ENCODE results near the gene SERPINB1.
"Not testable (repeated sequence)": the region's sequence is repeated elsewhere in the genome, so short reads cannot be mapped to it uniquely, and the experiment has no call there.

SERPINB1 gene

GRCh38 chr6:2802521-2803060 lies 39.1 kb downstream of the SERPINB1 start:
- no peak overlapping the region for H3K4me3 ChIP-seq (ENCODE audit: low read depth, low read length)
- H3K4me1 ChIP-seq (ENCODE audit: control insufficient read depth, insufficient read depth, low read length), result no peaks in the 10 kb centered on the region; the same call in 1 of the 2 replicates
- TF ChIP-seq, protein P1, sequence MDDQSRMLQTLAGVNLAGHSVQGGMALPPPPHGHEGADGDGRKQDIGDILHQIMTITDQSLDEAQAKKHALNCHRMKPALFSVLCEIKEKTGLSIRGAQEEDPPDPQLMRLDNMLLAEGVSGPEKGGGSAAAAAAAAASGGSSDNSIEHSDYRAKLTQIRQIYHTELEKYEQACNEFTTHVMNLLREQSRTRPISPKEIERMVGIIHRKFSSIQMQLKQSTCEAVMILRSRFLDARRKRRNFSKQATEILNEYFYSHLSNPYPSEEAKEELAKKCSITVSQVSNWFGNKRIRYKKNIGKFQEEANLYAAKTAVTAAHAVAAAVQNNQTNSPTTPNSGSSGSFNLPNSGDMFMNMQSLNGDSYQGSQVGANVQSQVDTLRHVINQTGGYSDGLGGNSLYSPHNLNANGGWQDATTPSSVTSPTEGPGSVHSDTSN (CRISPR knock-in tag; IDR thresholded peaks at IDR 0.05), result 0 out of 2 replicates have a peak, but pooled peaks have one; percentile 8
- TF ChIP-seq ZNF211 (tag by site-specific recombination; IDR thresholded peaks at IDR 0.05; ENCODE audit: low read depth), result no peak
- H3K27ac ChIP-seq (ENCODE audit: extremely low read depth, low read depth, low read length), result no peak overlapping the region
- no peaks in the 10 kb centered on the region for H3K36me3 ChIP-seq (ENCODE audit: control insufficient read depth in 2 of 2, insufficient read depth in 1 of 2, low read length in 2 of 2)
- CTCF ChIA-PET, result interaction anchor here (1.4 kb wide), 1 partner anchor 11 kb away, joined by 6 read pairs; no protein-coding TSS in a partner anchor
- POLR2A ChIA-PET, result no interaction called here
- H3K9me3 ChIP-seq (ENCODE audit: control insufficient read depth, insufficient read depth, low read depth, low read length), result no peaks in the 10 kb centered on the region

GRCh38 chr6:2801687-2802086 lies 40.0 kb downstream of the SERPINB1 start:
- TF ChIP-seq ZNF580 (tag by site-specific recombination; IDR thresholded peaks at IDR 0.05), result 0 out of 2 replicates have a peak, but pooled peaks have one; percentile 58
- TF ChIP-seq ZNF280D (tag by site-specific recombination; IDR thresholded peaks at IDR 0.05), result 0 out of 2 replicates have a peak, but pooled peaks have one; percentile 68
- TF ChIP-seq ZNF146 (tag by site-specific recombination; IDR thresholded peaks at IDR 0.05), result peak; percentile 95
- POLR2A ChIA-PET; H3K36me3 ChIP-seq (ENCODE audit: control insufficient read depth in 2 of 2, insufficient read depth in 1 of 2, low read length in 2 of 2); H3K4me3 ChIP-seq (ENCODE audit: low read depth, low read length); H3K9me3 ChIP-seq (ENCODE audit: control insufficient read depth, insufficient read depth, low read depth, low read length); H3K4me1 ChIP-seq (ENCODE audit: control insufficient read depth, insufficient read depth, low read length); H3K27ac ChIP-seq (ENCODE audit: extremely low read depth, low read depth, low read length): not testable (repeated sequence)
- CTCF ChIA-PET, result interaction anchor here (1.4 kb wide), 1 partner anchor 10 kb away, joined by 6 read pairs; no protein-coding TSS in a partner anchor

- Histone ChIP-seq H3K36me3 (ENCODE audit: control insufficient read depth in 2 of 2, insufficient read depth in 1 of 2, low read length in 2 of 2) (no peaks in the 10 kb centered on the region), H3K9me3 (ENCODE audit: control insufficient read depth, insufficient read depth, low read depth, low read length) (no peaks in the 10 kb centered on the region), H3K4me3 (ENCODE audit: low read depth, low read length) (no peak overlapping the region), H3K27ac (ENCODE audit: extremely low read depth, low read depth, low read length) (no peak overlapping the region), H3K4me1 (ENCODE audit: control insufficient read depth, insufficient read depth, low read length) (no peaks in the 10 kb centered on the region)
- ChIA-PET CTCF (interaction anchor here (0.5 to 1.7 kb wide), 4 partner anchors 9 to 245 kb away, joined by 3 to 5 read pairs (median 4); no protein-coding TSS in a partner anchor), POLR2A (no interaction called here)
- TF ChIP-seq ZNF10 (tag by site-specific recombination; IDR thresholded peaks at IDR 0.05), result no peak
- no peak for TF ChIP-seq ZNF707 (tag by site-specific recombination; IDR thresholded peaks at IDR 0.05)
These were observed 40.9 kb downstream of the SERPINB1 start for GRCh38 chr6:2800552-2801316.

DNA sequence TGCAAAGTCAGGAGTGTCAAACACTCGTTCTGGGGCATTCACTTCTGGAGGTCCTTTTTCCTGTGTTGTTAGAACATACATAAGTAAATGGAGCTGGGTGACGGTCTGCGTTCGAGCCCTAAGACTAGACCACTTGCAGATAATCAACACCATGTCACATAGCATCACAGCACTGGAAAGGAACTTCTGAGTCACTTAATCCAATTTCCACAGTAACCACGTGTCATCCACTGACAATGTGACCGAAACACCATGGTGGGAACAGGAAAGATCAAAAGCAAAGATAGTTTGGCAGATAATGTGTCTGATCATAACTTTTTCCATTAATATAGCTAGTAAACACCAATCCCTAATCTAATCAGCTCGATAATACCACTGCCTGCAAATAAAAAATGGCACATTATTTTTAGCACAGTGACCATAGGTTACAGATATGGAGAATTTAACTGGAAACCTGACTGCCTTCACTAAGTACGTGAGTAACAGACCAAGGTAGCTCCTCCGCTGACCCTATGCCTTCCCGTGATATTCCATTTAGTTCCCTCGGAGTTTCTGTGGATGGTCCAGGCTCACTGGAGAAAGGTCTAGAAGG lies 41.6 kb downstream of the SERPINB1 start:
- ChIA-PET POLR2A (no interaction called here), CTCF (interaction anchor here (0.5 to 1.7 kb wide), 5 partner anchors 8 to 246 kb away, joined by 3 to 5 read pairs (median 3); no protein-coding TSS in a partner anchor)
- Histone ChIP-seq H3K27ac (ENCODE audit: extremely low read depth, low read depth, low read length) (no peak overlapping the region), H3K4me1 (ENCODE audit: control insufficient read depth, insufficient read depth, low read length) (no peaks in the 10 kb centered on the region), H3K9me3 (ENCODE audit: control insufficient read depth, insufficient read depth, low read depth, low read length) (no peaks in the 10 kb centered on the region), H3K36me3 (ENCODE audit: control insufficient read depth in 2 of 2, insufficient read depth in 1 of 2, low read length in 2 of 2) (no peaks in the 10 kb centered on the region), H3K4me3 (ENCODE audit: low read depth, low read length) (no peak overlapping the region)
- no peak for TF ChIP-seq ZBTB26 (tag by site-specific recombination; optimal IDR thresholded peaks at IDR 0.05)
- no peak for TF ChIP-seq REST (tag by site-specific recombination; IDR thresholded peaks at IDR 0.05)
- TF ChIP-seq ZNF76 (tag by site-specific recombination; IDR thresholded peaks at IDR 0.05; ENCODE audit: borderline replicate concordance, low read depth), result no peak
- no peak for TF ChIP-seq ZBTB21 (tag by site-specific recombination; IDR thresholded peaks at IDR 0.05)
- TF ChIP-seq KLF8 (tag by site-specific recombination; IDR thresholded peaks at IDR 0.05), result no peak
- TF ChIP-seq ZNF266 (tag by site-specific recombination; IDR thresholded peaks at IDR 0.05; ENCODE audit: low read depth), result no peak
